NCI-H2107 treated with DMSO at 0.1 percent for 48 hours (cell line): ENCODE data around the gene BAIAP2L2.

Source experiments
- DNase-seq: peaks from one replicate; lab custom pipeline; 2025; ENCODE audit not compliant: unreplicated experiment; lab: John Stamatoyannopoulos, UW

BAIAP2L2 gene

DNA sequence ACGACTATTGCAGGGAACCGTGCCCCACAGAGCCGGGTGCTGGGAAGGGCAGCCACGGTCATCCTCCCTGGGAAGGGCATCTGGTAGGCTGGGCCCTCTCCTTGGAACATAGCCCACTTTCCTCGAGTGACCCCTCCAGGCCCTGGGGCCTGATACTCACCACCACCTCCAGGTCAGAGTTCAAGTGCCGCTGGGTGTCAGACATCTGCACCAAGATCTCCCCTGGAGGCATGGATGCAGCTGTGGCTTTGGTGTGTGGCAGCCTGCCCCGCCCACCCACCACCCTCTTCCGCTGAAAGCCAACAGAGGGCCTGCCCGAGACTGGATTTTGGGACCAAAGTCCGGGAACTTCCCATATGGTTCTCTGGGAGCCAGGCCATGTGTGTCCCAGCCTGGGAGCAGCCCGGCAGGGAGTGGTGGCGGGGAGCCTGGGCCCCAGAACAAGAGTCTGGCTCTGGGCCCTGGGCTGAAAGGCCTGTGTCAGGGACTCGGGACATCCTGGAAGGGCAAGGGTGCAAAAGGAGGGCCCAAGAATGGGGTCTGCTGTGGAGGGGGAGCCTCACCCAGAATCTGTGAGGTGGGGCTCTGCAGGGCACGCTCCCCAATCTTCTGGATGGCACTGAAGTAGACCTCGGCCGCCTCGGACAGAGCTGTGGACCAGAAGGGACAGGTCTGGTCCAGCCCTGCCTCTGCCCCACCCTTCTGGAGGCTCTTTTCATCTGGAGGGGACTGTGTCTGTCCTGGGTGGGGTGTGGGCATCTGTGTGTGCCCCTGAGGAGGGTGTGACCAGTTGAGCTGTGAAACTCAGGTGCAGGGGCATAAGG lies 2.6 kb downstream of the BAIAP2L2 start:
- no peak for DNase-seq

- DNase-seq: no peak
Observed at GRCh38 chr22:38106814-38107578, 3.5 kb downstream of the BAIAP2L2 start.

GRCh38 chr22:38104084-38104483 lies 6.4 kb downstream of the BAIAP2L2 start:
- DNase-seq: no peak

GRCh38 chr22:38103641-38104040 lies 6.8 kb downstream of the BAIAP2L2 start:
- DNase-seq: no peak

- no peak for DNase-seq
Observed at GRCh38 chr22:38098410-38099249, 11.9 kb downstream of the BAIAP2L2 start.

GRCh38 chr22:38097557-38098409 lies 12.7 kb downstream of the BAIAP2L2 start:
- DNase-seq: no peak

DNA sequence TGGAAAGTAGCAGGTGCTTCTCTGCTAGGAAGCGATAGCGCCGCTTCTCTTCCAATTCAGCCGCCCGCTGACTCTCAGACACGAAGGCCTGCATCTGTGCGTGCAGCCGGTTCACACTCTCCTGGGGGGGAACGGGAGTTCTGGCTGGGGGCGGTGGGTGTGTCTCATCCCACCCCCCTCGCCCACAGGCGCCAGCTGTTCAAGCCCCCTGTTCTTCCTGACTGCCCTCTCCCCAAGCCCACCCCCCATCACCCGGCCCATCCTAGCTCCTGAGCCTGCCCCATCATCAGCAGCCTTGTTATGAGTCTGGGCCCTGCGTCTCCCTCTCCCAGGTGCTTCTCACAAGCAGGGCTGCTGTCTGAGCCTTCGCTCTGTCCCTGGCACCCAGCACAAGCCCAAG lies 13.4 kb downstream of the BAIAP2L2 start:
- no peak for DNase-seq

GRCh38 chr22:38089474-38089851 lies 21.0 kb downstream of the BAIAP2L2 start:
- DNase-seq: no peak

- no peak for DNase-seq
Observed at GRCh38 chr22:38088629-38089473, 21.6 kb downstream of the BAIAP2L2 start.

DNA sequence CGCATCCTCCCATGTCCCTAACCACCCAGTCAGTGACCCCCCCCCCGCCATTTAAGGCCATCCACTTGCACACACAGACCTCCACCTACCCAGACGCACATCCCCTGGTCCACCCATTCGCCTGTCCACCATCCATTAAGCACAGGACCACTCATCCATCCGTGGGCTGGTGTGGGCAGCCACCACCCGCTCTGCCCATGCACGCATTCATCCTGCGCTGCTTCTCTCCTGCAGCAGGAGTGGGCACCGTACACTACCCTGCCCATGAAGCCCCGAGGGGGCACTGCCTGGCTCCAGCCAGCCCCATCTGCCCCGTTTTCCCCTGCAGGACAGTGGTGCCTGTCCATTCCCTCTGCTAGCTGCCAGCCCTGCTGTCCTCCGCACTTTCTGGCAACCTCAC lies 22.6 kb downstream of the BAIAP2L2 start:
- DNase-seq: no peak

DNA sequence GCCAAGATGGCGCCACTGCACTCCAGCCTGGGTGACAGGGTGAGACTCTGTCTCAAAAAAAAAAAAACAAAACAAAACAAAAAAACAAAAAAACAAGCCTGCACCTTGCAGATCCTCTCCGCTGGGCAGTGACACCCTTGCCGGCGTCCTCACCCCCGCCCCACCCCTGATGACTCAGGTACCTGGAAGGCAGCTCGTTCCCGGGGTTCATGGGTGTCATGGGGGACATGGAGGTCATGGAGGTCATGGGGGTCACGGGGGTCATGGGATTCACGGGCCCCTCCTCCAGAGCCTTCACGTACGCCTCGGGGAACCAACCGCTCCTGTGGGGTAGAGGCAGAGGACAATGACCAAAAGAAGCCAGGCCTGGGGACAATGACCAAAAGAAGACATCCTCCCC lies 23.5 kb downstream of the BAIAP2L2 start:
- no peak for DNase-seq

GRCh38 chr22:38086001-38086845 lies 24.3 kb downstream of the BAIAP2L2 start:
- DNase-seq: no peak

- DNase-seq: no peak
Observed at GRCh38 chr22:38085501-38085900, 25.0 kb downstream of the BAIAP2L2 start.

- DNase-seq: no peak
Observed at GRCh38 chr22:38085056-38085455, 25.4 kb downstream of the BAIAP2L2 start.

DNA sequence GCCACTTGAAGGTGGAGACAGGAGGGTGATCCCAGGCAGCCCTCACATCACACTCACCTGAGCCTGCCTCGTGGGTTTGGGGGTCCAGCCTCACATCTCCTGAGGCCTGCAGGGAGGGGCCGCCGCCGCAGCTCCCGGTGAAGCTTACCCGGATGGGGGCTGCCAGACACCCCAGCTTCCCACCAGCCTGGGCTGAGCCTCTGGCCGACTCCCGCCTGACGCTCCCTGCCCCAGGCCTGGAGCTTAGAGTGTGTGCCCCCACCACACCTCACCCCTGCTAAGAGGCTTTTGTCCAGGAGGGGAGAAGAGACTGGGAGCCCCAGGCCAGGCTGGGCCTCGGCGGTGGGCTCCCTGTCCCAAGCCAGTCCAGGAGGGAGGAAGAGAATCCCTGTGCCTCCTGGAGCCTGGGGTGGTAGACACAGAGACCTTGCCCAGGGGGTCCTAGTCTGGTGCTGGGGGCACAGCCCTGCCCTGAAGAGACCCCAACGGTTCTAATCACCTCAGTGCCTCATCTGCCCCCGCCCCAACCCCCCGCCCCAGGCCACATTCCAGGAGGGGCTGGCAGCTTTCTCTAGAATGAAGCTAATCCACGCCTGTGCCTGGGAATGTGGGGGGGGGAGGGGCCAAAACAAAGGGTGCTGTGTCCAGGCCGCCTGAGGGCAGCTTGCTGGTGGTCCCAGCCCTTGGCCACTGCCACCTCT lies 26.4 kb downstream of the BAIAP2L2 start, which contains the start of gene SLC16A8:
SLC16A8 (minus strand) TSS at position 254 of the 701 bp plus-strand sequence. CDS start 1,311 bp downstream, outside the sequence.
- no peak for DNase-seq

DNA sequence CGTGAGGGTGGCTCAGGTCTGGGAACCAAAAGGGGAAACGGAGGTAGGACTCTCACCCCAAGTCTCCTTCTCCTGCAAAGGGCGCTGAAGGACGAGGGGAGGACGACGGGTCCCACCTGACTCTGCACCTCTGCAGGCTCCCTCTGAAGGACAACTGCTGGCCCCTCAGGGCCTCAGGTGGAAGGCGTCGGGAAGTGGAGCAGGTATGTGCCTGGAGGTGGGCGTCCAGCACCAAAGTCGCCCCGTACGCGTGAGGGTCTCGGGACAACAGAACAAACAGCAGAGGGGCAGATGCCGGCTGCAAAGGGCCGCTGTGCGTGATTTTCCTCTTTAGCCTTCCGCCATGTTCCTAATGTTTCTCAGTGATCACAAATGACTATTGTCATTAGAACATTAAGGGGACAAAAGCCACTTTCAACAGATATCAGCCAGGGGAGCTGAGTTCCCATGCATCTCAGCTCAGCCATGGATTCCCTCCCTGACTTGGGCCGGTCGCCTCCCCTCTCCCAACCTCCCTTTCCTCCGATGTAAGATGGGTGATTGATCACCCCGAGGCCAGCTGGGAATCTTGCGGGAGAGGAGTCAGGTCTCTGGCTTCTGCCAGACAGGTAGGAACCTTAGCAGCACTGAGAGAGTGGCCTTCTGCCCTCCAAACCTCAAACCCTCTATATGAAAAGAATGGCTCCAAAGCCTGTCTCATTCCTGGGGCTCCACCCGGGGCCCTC lies 27.3 kb downstream of the BAIAP2L2 start:
- DNase-seq: no peak
